ENCODE measurements around the gene CHRNA7.

GRCh38 chr15:32060706-32061105 is 30.4 kb downstream of the CHRNA7 start:
- TF ChIP-seq CTCF (conservative IDR thresholded peaks at IDR 0.05; ENCODE audit: low read length): no peak
- TF ChIP-seq EZH2phosphoT487 (IDR thresholded peaks at IDR 0.05; ENCODE audit: borderline replicate concordance): no peak
